HT-29 (cell line): ENCODE data around the gene NSRP1. TPM values are rescaled to one million over a fixed set of nuclear protein-coding genes. Genes with fewer than 3 reads are reported as not detected.
A peak's percentile ranks its signal among the peaks of the same experiment; 100 is the strongest.
"Not testable (repeated sequence)": the region's sequence is repeated elsewhere in the genome, so short reads cannot be mapped to it uniquely, and the experiment has no call there.

ENCODE experiments used
- DNase-seq: peaks from one replicate; pipeline ENCODE4 v3.0.0-alpha.2; 2015; ENCODE audit warnings: low spot score
- total RNA-seq: library from RNA; depleted of rRNA; stranded (reverse); fragments of >200 nt; shearing (Covaris generic); gene quantifications from 2 replicates; pipeline ENCODE4 v1.2.3, GENCODE V29; 2014; rRNA removed

The NSRP1 gene, protein sequence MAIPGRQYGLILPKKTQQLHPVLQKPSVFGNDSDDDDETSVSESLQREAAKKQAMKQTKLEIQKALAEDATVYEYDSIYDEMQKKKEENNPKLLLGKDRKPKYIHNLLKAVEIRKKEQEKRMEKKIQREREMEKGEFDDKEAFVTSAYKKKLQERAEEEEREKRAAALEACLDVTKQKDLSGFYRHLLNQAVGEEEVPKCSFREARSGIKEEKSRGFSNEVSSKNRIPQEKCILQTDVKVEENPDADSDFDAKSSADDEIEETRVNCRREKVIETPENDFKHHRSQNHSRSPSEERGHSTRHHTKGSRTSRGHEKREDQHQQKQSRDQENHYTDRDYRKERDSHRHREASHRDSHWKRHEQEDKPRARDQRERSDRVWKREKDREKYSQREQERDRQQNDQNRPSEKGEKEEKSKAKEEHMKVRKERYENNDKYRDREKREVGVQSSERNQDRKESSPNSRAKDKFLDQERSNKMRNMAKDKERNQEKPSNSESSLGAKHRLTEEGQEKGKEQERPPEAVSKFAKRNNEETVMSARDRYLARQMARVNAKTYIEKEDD
- total RNA-seq = 11.1 and 18.5 TPM in 2 replicates

DNA sequence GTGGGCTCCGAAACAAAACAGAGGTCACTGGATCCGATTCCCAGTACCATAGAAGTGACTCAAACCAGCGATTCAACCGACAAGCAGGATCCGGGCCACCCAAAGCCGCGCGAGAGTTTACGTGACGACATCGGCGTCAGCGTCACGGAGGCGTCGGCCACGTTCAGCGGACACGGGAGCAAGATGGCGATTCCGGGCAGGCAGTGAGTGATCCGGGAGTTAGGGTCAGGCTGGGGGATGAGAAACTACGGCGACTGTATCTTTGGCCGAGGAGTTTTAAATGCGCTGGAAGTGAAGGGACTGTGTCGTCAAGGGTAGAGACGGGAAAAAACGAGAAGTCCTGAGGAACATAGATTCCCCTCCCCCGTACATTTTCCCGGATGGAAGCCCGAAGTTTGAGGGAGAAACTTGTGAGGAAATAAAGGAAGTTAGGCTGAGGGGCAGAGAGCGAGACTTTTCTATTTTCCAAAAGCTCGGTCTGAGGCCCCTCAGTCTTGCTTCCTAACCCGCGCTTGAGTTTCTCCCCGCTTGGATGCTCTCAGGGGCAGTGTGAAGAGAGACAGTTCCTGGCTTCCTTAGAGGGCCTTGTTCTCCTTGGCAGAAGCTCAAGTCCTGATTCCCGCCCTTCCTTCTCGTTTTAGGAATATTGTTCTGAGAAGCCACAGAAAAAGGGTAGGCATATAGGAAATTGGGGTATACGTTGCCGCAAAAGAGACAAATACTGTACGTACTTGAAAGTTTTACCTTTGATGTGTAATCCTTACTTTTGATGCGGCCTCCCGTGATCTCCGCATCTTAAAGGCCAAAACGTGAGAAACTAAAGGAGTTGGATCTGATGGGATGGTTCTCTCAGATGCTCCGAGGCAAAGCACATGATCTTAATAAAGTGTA, at the start of gene NSRP1:
Gene NSRP1, plus strand, starts transcription at position 156 of the 891 bp plus-strand sequence. Its CDS starts 28 bp downstream, at position 184.
- peak; percentile 94 for DNase-seq

DNA sequence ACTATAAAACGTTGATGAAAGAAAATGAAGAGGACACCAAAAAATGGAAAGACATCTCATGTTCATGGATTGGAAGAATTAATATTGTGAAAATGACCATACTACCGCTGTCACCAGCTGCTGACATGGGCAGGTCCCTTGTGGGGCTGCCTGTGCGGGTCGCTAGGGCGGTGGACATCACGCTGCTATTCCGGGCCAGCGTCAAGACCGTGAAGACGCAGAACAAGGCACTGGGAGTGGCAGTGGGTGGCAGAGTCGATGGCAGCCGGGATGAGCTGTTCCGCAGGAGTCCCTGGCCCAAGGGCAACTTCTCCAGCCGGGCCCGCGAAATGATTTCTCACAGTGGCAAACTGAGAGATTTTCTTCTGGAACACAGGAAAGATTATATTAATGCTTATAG, 48.2 kb upstream of the NSRP1 start:
- DNase-seq = no peak

DNA sequence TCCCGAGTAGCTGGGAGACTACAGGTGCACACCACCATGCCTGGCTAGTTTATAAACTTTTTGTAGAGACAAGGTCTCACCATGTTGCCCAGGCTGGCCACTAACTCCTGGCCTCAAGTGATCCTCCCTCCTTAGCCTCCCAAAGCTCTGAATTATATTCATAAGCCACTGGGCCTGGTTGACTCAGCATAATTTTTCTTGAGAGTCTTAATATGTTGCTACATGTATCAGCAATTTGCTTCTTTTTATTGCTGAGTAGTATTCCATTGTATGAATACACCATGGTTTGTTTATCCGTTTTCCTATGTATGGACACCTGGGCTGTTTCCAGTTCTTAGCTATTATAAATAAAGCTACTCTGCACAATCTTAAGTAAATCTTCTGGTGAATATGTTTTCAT, 42.4 kb upstream of the NSRP1 start:
- no peak for DNase-seq

DNA sequence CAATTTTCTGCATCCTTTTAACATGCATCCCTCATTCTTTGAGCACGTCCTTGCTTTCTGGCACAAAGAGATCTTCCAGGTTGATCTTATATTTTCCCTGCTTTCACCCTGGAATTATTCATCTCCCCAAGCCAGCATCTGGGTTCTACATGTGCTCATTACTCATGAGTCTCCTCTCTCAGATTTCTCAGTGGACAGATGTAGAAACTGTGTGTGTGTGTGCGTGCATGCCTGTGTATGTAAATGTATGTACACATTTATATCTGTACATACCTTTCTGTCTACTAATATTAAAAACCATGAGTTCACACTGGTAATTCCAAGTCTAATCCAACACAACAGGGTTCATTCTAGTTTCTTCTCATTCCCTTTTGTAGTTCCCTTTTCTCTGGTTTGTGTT, 41.9 kb upstream of the NSRP1 start:
- no peak for DNase-seq

DNA sequence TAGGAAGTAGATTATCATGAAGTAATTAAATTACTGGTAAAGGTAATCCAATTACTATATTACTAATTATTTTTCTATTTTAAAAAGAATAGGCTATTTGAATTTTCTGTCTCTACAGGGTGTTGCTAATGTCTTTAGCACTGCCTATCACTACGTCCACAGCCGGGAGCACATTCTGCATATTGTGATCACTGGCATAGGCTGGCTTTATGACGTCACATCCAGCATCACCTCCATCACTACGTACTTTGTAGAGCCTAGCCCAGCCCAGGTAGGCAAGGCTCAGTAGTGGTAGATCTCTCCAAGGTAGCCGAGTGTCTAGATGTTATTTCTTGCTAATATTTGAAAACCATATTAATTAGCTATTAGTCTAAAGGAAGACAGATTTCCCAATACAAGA, 33.8 kb upstream of the NSRP1 start:
- DNase-seq = no peak

DNA sequence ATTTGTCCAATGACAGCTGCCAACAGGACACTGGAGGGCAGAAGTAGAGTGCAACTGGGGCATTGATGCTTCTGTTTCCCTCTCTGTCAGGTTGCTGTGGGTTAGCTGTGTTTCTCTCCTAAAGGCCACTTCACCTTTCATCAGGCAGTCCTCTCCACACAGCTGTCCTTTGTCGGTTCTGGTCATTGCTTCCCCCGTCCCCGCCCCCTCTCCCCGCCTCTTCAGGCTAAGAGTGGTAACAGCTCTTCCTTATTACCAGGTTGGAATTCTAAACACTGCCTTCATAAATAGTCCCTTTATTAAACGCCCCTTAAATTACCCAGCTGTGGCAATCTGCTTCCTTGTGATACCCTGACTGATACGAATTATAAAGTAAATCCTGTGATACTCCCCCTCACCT, 31.8 kb upstream of the NSRP1 start:
- DNase-seq = no peak

DNA sequence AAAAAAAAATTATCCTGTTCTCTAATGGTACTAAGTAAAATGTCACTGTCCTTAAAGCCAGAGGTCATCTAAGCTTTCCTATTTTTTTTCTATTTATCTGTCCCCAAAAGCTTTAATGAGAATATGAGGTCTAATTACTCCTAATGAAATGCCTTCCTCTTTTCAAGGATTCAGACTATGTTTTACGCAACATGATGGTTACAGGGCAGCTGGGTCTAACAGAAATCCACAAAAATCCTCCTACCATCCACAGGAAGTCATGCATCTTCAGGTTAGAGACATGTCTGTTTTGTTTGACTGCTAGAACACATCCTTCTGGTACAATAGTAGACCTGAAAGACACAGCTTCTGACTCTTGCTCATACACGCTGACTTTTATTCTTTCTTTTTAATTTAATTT, 29.7 kb upstream of the NSRP1 start:
- DNase-seq = no peak

DNA sequence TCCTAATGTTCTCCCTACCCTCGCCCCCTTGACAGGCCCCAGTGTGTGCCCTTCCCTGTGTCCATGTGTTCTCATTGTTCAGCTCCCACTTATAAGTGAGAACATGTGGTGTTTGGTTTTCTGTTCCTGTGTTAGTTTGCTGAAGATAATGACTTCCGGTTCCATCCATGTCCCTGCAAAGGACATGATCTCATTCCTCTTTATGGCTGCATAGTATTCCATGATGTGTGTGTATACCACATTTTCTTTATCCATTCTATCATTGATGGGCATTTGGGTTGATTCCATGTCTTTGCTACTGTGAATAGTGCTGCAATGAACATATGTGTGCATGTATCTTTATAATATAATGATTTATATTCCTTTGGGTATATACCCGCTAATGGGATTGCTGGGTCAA, 29.2 kb upstream of the NSRP1 start:
- not testable (repeated sequence) for DNase-seq

DNA sequence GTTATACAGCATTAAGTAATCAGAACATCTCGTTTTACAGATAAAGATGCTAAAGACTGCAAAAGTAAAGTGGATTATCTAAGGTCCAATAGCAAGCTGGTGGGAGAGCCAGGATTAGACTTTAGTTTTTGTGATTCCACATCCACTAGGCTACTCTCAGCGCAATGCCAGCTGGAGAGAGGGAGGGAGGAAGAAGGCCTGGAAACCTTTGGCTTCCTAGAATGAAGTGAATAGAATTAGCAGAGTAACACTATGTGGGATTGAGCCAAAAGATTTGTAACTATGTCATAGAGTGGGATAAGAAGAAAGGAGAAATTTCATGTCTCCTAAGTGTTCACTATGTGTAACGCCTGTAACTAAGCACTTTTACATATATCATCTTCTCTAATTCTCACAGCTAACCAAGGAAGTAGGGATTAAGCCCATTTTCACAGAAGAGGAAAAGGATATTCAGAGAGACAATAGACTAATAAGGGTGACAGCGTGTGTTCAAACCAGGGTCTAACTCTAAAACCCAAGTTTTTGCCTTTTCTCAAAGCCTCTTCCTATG, 25.4 kb upstream of the NSRP1 start:
- DNase-seq = no peak

DNA sequence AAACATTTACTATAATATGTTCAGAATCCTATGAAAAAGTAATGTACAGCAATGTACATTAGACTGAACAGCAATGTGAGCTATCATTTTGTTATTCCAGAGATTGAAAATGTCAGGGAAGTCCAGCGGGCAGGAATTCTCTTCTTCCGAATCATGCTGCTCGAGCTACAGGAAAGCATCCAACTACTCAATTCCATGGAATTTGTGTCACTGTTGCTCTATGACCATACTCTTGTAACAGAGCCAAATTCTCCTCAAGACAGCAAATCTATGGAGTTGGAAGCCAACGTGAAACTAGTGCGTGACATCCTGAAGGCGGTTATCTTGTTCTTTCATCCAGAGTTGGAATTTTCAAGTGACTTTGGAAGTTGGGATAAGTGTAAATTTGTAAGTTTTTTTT, 24.8 kb upstream of the NSRP1 start:
- DNase-seq = no peak

DNA sequence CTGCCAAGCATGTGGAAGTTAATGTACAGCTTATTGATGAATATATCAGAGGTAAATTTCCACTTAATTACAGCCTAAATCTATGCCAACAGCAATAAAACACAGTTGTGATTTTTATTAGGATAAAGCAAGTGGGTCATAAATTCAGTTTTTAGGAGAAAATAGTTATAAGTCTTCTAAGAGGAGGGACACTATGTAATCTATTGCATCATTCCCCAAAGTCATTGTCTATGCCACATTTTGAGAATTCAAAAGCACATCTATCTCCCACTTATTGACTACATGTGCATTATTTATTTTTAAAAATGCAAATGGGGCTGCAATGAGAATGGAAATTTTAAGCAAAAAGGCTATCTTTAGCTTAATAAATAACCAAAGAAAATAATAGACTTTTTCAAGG, 23.7 kb upstream of the NSRP1 start:
- DNase-seq = no peak

DNA sequence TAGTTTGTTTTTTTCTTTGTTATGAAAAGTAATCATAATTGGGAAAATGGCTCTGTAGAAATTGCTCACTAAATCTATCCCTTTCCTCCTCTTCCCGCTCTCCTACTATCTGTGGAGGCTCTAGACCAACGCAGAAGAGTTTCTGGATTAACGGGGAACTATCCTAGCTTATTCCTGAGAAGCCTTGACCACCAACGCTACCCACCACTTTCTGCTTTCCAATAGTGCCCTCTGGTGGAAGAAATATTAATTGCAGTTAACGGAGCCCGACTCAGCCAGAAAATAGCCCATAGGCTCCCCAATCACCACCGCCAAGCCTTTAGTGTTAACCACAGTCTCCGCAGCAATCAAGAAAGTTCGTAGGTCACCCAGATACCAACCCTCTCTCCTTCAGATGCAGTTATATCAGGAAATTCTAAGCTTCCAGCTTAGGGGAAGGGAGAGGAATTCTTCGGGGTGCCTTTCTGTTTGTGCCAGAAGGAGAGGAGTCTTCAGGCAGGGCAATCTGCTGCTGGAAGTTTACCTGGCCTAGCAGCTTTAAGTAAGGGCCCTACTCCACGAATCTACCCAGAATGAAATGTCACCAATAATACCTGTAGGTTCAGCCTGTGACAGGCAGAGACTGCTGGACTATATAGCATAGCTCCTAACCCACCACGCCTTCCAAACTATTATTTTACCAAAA, 23.0 kb upstream of the NSRP1 start:
- peak; percentile 86 for DNase-seq

DNA sequence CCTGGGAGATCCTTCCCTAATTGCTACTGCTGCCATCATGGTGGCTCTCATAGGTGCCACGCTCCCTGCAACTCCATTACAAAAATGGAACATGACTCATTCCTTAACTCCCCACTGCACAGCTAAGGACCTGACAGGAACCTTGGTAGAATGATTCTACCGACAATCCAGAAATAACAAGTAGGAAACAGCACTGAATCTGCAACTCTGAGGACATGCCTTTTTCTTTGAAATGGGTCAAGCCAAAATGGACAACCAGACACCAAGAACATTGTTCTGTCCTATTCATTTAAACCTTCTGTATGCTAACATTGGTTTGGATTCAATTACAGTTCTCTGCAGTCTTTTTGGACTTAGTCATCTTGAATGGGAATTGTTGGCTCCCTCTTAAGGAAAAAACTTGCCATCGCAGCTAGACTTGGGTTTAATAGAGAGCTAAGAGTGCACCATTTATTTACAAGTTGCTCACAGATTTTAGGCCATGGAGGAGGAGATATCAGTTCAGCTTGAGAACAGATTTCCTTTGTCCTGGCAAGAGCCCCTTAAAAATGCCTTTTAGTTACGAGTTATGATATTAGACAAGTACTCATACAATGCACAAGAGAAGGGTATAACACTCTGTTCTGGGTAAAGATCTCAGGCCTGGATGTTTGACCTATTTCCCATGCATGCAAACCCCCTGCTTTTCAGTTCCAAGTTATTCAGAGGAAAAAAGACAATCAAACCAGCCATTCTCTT, 20.9 kb upstream of the NSRP1 start:
- peak; percentile 66 for DNase-seq

DNA sequence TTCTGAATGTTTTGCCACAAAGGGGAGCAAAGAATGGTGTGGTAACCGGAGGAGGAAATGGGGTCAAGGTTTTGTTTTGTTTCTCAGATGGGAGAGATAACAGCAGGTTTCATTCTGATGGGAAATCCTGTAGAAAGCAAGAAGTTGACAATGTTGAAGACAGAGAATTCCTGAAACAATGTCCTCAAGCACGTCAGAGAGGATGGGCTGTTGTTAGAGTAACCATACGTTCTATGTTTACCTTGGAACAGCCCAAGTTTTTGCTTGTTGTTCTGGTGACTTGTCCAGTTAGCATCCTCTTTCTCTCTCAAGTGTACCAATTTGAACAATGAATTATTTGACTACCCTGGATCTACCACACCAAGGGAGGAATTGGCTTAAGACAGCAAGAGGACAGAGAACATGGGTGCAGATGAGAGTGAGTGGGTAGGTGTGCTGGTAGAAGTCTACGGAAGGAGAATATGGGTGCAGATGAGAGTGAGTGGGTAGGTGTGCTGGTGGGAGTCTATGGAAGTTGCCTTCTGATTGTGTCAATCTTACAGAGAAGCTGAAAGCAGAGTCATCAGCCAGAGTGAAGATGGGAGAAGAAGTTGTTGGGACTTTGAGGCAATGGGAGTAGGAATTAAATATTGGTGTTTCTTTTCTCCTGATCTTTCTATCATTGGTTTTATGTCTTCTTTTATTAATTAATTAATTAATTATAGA, 14.8 kb upstream of the NSRP1 start:
- no peak for DNase-seq

DNA sequence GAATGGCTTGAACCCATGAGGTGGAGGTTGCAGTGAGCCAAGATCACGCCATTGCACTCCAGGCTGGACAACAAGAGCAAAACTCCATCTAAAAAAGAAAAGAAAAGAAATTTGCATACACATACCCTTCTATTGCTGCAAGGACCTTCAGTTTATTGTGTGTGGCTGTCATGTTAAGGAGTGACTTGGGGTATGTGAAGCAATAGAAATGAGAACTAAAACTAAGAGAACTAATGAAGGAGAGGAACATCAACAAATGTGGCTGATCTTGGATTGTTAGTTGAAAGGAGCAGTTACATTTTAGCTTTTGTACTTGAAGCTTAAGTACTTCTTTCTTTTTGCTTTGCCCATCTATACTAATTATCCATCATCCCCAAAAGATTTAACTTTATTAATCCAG, 12.7 kb upstream of the NSRP1 start:
- DNase-seq = no peak

DNA sequence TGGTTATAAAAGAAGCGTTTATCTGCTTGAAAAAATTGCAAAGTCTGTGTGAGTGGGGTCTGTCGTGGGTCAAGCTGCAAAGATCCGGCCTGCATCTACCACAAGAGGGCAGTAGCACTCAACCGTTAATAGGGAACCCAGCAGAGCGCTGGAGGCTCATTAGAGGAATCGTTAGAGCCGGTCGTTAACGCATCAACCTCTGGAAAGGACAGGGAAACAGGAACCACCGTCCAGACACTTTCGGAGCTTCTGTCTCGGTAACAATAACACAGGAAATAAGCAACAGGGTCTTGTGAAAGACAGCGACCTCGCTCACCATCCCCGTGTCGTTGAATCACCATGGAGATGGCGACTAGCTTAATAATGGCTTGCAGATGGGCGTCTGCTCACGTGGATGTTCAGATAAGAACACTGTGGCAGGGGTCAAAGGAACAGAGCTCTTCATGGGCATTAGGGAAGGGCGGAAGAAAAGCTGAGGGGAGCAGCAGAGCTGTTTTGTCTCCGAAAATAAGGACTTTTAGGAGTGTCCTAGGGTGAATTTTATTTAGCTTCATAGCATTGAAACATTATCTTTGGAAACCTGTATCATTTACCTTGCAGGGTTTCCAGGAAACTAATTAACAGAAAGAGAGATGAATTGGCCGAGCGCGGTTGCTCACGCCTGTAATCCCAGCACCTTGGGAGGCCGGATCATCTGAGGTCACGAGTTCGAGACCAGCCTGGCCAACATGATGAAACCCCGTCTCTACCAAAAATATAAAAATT, 11.9 kb upstream of the NSRP1 start:
- DNase-seq = peak; percentile 86

DNA sequence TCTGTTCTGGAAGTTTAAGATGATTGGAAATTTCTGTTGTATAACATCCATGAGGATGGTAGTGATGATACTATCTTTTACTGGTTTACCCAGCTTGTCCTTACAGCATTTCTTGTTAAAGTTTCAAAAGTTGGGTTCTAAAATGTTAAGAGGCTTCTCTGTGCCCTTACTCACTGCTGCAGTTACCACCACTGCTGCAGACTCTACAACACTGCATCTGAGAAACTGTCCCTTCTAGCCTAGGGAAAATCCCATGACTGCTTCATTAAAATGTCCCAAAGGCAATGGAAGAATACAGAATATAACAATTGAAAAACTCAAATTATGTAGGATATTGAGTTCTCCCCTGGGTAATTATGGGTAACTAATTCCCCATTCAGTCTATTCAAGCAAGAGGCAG, 3.8 kb upstream of the NSRP1 start:
- DNase-seq = no peak

DNA sequence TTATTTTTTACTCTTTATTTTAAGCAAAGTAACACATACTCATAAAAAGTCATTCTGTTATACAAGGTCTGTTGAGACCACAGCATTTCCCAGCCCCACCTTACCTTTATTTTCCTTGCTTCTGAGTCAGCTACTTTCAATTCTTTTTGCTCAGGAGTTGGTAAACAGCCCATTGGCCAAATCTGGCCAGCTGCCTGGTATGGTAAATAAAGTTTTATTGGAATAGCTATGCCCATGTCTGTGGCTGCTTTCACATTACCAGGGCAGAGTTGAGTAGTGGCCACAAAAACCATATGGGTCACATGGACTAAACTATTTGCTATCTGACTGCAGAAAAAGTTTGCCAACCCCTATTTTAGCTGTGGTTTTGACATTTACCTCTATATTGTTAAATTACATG, 3.4 kb upstream of the NSRP1 start:
- peak; percentile 85 for DNase-seq

DNA sequence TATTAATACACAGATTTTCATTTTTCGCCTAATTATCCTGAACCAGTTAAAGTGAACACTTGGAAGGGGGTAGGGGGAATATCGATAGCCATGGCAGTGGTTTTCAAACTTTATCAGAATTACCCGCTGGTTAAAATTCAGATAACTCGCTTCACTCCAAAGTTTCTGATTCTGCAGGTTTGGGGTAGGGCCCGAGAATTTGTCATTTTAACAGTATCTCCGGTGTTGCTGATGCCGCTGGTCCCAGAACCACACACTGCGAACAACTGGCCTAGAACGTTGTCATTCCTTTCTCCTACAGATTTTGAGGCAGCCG, 313 bp upstream of the NSRP1 start:
- DNase-seq = no peak

DNA sequence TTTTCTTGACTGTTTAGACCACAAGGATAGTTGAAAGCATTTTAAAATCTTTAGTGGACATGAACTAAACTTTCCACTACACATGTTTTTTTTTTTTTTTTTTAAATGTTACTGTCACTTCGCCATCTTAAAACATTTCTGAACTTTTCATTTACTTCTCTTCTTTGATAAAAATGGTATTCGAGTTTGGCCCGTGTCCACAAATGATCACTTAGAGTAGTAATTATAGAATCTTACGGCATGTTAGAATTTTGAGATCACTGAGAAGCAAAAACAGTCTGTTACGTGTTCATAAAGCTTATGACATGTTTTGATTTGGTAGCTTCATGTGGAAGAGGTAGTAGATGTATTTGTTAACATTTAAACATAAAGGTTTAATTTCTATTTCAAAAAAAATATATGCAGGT, 1.1 kb downstream of the NSRP1 start:
- DNase-seq = no peak
